IPS DF 19.7 (cell line): ENCODE data around the gene CDKN1A.
"Not testable (repeated sequence)": the region's sequence is repeated elsewhere in the genome, so short reads cannot be mapped to it uniquely, and the experiment has no call there.

ENCODE experiments used
- DNase-seq: peaks from one replicate; pipeline ENCODE4 v3.0.0-alpha.2; 2013; ENCODE audit warnings: low read depth, low spot score

The CDKN1A gene

DNA sequence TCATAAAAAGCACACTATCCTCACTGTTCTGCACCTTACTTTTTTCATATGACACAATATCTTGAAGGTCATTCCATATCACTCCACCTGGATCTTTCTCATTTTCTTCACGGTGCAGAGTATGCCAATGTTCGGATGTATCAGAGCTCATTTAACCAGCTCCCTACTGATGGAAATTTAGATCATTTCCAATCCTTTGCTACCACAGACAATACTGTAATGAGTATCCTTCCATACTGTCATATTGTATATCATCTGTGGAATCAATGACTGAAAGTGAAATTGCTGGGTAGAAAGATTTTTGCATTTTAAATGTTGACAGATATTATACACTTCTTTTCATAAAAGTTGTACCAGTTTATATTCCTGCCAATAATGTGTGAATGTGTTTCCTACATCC, 16.9 kb downstream of the CDKN1A start:
- DNase-seq, result no peak

DNA sequence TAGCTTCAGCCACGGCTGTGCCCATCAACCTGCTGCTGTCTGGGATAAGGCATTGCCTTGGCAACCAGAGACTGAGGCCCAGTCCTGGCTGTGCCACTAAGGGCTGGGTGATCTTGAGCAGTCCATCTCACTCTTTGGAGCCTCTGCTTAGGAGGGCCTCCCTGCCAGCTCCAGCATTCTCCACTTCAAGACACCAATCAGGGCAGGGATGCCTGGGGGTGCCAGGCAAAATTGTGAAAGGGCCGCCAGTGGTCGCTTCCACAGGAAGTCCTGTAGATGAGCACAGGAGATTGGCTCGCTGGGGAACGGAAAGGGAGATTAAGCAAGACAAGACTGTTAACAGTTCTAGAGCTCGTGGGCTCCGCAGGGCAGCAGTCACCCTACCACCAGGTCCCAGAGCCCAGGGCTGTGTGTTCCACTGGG, 19.0 kb downstream of the CDKN1A start, which contains the start of gene RAB44:
RAB44 (plus strand) TSS at position 346 of the 423 bp plus-strand sequence. CDS start 6,410 bp downstream, outside the sequence.
- DNase-seq, result no peak

DNA sequence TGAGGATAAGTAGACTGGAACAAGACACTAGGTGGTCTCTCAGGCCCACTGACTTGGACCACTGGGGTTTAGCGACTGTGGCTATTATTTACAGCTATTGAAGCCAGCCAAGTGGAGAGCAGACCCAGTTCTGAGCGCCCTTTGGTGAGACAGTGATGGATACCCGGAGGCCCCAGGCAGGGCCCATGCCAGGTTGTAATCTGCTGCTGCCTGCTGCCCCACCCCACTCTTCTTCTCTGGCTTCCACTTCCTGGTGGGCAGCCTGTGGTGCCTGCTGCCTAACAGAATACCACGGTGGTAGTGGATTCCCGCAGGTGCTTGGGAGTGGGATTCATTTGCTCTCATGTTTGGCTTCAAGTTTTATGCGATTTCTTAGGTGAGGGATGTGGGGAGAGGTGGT, 19.7 kb downstream of the CDKN1A start:
- DNase-seq, result no peak

DNA sequence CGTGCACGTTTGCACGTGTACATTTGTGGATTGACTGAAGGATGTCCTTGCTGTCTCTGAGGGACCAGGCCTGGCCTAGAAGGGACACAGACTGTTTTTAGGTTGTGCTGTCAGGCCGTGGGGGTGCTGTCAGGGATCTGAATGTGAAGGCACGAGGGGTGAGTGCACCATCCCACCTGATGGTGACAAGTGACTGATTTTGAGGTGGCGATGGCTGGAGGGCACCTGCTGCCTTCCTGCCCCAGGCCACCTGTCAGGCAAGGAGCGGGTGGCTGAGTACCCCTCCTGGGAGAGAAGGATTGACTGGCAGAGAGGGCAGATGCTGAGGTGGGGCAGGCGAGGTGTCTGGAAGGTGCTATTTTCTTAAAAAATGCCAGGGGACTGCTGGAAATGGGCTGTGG, 20.4 kb downstream of the CDKN1A start:
- no peak for DNase-seq

DNA sequence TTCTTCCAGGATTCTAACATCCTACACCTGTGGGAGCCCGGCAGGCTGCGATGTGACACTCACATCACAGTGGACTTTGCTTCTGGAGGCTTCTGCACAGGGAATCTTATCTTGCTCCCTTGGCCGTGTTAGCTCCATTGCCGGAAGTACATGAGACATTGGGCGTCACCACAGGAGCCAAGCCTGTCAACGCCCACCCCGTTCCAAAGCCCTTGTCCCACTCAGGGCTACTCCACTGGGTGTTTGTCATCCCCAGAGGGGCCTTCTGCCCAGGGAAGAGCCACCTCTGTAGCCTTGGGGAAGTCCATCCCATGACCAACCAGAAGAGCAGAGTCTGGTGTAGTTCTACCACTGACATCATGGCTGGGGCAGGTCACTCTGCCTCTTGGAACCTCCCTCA, 20.8 kb downstream of the CDKN1A start:
- DNase-seq, result no peak

DNA sequence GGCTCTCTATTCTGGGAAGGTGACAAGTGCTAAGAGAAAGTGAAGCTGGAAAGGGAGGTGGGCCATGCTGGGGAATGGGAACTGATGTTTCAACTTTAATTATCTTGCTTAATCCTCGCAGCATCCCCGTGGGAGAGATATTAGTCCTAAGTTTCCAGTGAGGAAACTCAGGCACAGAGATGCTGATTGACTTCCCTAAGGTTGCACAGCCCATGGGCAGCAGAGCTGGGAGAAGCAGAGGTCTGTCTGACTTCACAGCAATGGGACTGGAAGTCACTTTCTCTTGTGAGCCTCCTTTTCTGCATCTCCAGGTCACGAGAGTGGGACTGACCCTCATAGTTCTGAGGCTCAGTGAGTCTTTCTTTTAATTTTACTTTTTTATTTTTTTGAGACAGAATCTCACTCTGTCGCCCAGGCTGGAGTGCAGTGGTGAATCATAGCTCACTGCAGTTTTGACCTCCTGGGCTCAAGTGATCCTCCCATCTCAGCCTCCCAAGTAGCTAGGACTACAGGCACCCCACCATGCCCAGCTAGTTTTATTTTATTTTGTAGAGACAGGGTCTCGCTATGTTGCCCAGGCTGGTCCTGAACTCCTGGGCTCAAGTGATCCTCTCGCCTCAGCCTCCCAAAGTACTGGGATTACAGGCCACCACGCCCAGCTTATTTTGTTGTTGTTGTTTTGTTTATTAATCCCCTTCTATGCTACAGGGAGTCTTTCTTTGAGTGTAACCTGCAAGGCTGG, 21.7 kb downstream of the CDKN1A start:
- DNase-seq, result no peak

DNA sequence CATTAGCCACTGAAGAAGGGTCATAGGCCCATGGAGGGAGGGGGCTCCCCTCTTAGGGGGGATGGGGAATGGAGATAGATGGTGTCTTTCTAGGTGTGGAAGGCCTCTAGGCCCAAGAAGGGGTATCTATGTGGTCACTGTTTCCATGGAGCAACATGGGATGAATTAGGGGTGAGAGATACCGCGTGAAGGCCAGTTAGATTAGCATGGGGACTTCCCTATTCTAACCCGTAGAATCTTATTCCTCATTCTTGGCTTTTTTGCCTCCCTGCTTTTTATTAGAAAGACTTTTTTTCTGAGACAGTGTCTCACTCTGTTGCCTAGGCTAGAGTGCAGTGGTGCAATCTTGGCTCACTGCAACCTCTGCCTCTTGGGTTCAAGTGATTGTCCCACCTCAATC, 22.3 kb downstream of the CDKN1A start:
- no peak for DNase-seq

DNA sequence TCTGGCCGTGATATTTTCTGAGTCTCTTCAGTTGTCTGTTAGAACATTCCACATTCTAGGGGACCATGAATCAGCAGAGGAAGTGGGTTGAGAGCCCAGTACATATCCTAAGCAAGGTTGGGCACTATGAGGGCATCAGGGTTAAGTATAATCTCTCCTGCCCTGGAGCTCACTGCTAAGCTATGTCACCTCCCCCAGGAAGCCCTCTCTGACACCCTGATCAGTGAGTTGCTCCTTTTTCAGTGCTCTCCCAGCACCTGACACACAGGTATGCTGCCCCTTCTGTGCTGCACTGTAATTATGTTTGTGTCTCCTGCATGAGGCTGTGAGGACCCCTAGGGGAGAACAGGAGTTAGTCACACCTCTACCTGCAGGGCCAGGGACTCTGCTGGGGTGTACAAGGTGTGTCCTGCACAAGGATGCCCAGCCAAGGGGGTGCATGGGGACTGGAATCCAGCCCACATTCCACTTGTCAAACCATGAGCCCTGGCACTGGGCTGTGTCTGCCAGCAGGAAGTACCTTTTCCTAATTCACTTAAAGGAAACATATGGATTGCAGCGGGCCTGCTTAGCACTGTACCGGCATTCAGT, 23.0 kb downstream of the CDKN1A start:
- DNase-seq, result no peak

DNA sequence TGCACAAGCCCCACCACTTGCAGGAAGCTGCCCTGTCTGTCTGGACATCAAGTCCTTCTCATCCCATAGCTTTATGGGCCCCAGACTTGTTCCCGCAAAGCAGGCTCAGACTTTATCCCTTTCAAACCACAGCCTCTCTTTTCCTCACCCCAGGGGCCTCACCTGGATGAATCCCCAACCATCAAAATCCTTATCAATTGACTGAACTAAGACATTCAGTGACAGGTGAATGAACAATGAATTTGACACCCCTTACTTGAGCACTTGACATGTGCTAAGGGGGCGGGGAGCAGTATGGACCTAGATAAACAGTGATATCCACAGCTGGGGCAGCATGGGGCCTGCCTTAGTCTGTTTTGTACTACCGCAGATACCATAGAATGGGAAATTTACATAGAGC, 24.1 kb downstream of the CDKN1A start:
- DNase-seq, result no peak

DNA sequence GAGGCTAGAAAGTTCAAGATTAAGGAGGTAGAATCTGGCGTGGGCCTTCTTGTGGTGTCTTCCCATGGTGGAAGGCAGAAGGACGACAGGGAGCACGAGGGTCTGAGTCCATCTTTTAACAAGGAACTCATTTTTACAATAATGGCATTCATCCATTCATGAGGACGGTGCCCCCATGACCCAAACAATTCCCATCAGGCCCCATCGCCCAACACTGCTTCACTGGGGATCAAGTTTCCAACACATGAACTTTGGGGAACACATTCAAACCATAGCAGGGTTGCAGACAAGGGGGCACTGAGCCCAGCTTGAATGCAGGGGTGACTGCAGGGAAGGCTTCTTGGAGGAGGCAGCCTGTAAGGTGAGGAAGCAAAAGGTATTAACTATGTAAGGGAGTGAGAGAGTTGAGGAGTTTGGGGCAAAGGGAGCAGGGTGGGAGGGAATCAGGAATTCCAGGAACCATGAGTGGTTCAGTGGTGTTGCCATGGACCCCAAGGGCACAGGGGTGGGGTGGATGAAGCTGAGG, 24.6 kb downstream of the CDKN1A start:
- no peak for DNase-seq

DNA sequence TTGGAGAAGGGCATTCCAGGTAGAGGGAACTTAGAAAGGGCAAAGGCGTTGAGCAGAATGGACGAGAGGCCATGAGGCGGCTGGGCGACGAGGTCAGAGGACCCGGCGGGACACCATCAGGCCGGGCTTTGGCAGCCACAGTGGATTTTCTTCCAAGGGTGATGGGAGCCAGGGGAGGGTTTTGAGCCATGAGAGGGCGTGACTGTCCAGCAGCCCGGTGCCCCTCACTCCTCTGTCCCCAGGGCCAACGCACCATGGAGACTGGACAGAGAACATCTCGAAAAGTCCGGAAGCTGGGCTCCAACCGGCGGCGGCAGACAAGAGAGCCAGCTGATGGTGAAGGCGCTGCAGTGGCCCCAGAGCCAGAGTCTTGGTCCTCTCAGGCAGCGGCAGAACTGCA, 25.5 kb downstream of the CDKN1A start:
- no peak for DNase-seq

DNA sequence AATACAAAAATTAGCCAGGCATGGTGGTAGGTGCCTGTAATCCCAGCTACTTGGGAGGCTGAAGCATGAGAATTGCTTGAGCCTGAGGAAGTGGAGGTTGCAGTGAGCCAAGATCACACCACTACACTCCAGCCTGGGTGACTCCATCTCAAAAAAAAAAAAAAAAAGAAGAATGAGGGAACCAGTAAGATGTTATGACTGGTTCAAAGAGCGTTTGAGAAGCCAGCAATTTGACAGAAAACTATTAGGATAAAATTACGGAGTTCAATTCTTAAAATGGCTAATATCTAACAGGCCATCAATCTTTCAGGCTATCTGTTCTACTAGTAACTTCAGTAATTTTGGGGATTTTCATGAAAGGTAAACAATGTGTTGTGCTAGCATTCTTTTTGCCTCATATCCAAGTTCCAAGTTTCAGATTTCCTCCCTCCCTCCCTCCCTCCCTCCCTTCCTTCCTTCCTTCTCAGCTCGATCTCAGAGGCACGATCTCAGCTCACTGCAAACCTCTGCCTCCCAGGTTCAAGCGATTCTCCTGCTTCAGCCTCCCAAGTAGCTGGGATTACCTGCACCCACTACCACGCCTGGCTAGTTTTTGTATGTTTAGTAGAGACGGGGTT, 26.6 kb downstream of the CDKN1A start:
- not testable (repeated sequence) for DNase-seq

DNA sequence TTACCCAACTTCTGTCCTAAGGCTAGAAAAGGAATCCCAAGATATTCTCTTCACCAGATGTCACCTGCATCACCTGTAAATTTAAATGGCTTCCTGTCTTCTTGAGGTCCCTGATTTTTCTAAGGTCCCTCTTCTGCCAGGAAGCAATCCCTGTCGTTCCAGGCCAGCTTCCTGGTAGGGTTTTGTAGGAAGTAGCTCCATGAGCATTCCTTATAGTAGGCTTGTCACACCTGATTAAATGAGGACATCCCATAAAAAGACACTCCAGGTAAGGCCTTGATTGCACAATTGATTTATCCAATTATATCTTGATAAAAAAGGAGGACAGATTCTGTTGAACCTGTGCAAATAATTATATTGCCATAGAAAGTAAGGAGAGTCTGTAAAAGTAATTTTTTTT, 27.8 kb downstream of the CDKN1A start:
- no peak for DNase-seq

DNA sequence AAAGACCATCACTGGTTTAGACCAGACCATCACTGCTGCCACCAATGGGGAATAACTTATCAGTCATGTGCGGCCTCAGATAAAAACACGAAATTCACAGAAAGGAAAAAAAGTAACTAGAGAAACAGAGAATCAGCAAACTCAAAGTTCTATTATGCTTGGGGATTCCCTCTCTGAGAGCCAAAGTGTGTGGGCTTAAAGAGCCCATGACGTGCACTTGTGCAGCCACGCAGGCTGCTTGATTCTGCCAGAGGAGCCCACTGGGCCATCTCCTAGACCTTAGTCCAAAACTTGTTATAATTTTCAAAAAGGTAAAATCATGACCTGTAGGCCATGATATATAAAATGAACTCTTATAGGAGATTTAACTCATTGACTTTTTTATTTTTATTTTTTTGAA, 34.3 kb downstream of the CDKN1A start:
- no peak for DNase-seq

DNA sequence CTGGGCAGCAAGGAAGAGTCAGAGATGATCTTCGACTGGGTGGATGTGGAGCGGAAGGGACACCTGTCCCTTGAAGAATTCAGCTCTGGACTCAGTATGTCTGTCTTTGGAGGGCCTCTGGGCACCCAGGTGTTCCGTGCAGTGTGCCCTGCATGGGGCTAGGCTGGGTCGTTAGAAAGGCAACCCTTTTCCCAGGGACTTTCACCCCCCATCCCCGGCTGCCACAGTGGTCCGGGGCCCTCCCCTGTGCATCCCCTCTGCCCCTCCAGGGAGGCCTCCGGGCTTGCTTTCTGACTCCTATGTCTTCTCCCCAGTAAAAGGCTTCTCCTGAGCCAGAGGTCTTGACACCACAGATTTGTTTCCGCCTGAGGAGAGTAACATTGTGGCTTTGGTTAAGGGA, 35.3 kb downstream of the CDKN1A start:
- DNase-seq, result no peak

DNA sequence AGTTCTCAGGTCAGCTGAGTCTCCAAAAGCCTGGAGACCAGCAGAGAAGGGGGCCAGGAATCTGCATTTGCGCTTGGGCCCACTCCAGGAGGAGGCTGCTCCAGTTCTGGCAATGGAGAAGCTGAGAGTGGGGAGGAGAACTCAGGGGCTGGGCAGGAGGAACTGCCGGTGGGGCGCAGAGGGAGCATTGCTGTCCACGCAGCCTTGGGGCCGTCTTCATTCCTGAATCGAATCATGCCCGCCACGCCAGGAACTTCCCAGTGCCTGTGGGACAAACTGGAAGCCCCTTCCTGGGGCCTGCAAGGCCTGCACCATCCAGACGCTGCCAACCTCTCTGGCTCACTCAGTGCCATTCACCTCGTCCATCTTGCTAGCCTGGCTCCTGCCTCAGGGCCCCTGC, 36.0 kb downstream of the CDKN1A start:
- no peak for DNase-seq

DNA sequence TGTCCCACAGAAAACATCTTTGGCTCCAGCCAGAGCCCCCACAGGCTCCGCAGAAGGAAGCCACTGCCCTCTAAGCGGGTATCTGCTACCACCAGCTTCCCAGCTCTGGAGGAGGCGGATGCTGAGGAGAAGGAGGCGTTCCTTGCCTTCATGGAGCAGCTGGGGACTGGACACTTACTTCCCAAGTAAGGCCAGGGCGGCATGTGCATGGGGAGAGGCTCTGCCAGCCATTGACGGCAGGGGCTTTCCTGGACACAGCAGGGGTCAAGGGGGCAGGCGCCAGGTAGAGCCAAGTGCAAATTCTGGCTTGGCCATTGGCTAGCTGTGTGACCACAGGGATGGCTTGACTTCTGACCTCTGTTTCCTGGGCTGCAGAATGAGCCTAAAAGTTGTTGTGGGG, 37.0 kb downstream of the CDKN1A start:
- DNase-seq, result no peak

DNA sequence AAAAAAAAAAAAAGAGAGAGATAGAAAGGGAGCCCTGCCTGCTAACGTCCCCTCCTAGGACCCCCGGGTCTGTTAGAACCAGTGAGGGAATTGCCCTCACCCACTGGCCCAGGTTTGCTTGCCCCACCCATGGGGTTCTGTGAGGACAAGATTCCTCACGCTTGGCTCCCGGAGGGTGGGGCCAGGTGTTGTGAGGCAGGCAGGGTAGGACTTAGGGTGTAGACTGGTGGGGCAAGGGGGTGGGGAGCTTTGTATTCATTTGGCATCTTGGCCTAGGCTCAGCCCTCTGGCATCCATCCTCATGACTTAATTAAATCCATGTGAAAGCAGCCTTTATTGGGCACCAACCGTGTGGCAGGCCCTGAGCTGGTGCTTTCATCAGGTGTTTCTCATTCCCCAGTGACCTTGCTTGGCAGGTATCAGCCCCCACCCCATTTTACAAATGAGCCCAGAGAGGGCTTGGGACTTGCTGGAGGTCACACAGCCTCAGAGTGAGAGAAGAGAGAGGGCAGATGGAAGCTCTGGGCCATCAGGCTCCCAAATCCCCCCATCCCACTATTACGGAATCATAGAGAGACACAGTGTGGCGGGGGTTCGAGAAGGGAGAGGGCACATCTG, 38.1 kb downstream of the CDKN1A start:
- no peak for DNase-seq

DNA sequence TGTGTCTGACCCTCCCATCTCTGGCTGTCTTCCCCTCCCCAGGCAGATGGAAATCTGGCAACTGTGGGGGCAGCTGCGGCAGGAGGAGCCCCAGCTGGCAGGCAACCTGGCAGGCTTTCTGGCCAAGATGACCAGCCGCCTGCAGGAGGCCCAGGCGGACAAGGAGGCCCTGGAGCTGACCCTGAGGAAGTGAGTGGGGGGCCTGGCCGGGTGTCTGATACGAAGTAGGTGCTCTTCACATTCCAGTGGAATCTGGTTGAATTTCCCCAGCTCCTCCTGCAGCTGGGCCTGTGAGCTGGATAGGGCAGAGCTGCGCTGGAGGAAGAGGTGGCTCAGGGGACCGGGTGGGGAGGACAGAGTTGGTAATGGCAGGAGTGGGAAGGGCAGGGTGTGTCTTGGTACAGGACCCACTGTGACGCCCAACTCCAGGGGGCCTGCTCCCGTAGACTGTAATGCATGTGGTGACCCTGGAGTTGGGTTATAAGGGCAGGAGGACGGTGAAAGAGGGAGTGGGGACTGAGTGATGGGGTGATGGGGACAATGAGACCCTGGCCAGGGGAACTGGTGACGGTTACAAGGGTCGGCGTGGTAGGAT, 38.8 kb downstream of the CDKN1A start:
- DNase-seq, result no peak

DNA sequence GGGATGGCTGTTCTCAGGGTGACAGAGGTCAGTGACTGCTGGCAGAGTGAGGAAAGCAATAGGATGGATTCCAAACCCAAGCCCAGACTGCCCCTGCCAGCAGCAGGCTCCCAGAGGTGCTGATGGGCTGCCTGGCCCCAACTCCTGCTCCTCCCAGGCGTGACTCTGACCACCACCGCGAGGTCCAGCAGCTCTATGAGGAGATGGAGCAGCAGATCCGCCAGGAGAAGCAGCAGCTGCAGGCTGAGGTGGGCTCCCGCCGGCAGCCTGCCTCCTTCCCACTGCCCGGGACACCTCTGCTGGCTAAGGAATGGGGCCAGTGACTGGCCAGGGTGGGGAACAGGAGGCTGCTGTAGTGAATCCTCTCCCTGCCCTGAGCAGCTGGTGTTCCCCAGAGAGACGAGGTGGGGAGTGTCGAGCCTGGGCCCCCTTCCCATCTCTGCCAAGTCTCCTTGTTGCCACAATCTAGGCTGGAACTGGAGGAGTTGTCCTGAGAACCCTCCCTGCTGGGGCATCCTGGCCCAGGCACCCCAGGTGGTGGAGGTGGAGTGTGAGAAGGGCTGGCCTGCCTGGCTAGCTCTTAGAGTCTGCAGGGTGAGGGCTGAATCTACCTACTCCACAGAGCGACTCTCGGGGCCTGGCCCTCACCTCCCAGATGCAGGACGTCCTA, 39.5 kb downstream of the CDKN1A start:
- no peak for DNase-seq

DNA sequence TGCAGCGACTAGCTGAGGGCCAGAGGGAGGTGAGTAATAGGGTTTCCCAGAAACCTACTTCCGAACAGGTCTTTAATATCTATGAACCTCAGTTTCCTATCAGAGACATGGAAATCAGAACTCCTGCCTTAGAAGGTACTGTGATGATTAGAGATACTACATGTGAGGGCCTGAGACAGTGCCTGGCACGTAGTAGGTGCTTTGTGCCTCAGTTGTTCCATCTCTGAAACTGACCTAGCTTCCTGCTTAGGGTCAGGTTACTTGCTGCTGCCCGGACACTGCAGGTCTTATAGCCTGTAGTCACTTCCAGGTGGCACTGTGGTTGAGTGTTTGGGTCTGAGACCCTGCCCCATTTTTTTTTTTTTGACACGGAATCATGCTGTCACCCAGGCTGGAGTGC, 40.0 kb downstream of the CDKN1A start:
- DNase-seq, result no peak
